ENCODE measurements around the gene NAV2. TPM values are rescaled to one million over a fixed set of nuclear protein-coding genes. Genes with fewer than 3 reads are reported as not detected.
"Not testable (repeated sequence)": the region's sequence is repeated elsewhere in the genome, so short reads cannot be mapped to it uniquely, and the experiment has no call there.

NAV2 gene
- total RNA-seq, 1 donor from 2014 or later, result 9.1 TPM

DNA sequence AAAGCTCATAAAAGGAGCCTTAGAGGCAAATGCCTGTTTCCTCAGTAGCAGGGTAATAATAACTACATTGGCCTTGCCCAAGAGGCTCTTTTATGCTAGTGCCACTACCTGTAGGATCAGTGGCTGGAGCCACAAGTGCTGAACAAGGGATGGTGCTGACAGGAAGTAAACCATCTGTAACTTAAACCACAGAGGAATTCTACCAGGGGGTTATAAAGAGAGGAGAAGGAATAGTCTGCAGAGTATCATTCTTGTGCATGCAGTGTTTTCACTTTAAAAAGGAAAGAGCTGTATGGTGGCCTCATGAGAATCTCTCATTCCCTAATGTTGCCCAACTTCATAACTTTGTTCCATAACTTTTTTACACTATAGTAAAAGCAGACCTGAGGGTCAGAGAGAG is 279.5 kb downstream of the NAV2 start:
- no peak for DNase-seq (ENCODE audit: low read depth)

DNA sequence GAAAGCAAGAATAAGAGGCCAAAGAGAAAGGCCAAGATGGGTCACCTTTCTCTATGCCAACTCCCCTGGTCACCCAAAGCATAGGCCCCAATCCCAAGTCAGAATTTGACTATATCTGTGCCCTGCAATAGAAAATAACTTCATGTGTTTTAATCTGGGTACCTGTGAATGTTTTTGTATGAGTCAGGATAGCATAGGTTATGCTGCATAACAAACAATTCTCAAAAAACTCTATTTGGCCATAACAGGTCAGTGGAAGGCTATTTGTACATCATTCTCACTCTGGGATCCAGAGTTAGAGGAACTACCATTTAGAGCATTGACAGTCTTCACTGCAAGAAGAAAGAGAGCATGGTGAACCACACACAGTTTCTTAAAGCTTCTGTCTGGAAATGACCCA is 280.4 kb downstream of the NAV2 start:
- DNase-seq (ENCODE audit: low read depth), result no peak

DNA sequence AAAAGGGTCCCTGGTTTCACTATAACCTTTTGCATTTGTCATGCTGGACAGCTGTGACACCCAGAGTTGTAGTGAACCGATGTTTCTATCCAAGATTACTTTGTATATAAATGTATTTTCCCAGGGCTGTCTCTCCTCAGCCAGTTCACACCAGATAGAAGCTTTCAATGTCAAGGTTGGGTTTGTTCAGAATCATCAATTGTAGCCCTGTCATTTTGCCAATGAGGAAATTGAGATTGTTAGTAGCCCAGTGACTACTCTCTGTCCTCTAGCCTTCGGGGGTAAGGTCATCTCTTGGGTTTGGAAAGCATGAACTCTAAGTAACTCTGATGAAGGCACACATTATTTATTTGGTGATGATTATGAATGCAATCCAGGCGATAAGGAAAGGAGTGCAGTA is 282.0 kb downstream of the NAV2 start:
- no peak for DNase-seq (ENCODE audit: low read depth)

DNA sequence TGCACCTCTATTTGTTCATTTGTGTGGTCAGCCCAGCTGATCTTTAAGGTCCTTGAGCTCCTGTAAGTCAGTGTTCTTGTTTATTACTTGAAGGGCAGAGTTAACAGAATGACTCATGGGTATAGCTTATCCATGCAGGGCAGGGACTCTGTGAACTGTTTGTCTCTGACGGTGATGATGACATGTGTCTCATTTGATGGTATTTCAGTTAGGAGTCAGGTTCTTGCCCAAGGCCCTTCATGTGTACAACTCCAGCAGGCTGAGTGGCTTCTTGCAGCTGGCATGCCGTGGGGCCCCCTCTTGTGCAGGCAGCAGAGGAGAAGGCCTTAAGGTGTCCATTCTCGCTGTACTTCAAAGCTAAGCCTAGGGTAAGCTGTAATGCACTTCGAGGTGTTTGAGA is 282.5 kb downstream of the NAV2 start:
- DNase-seq (ENCODE audit: low read depth), result peak; percentile 59

DNA sequence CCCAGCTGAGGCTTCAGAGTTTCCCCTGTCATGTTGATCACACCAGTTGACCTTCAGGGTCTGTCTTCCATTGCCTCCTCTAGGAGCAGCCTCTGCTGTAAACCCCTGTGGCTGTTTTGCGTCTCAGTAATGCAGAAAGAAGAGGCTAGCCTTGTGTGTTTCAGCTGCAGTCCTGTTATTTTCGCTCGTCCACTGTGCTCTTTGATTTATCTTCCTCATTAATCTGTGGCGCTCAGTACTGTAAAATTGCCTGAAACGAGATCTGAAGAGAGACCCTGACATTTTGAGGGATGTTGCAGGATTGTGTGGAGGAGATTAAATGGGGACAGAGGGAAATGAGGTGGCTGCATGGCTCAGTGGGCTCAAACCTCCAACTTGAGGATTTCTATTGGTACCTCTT is 283.9 kb downstream of the NAV2 start:
- DNase-seq (ENCODE audit: low read depth), result no peak

DNA sequence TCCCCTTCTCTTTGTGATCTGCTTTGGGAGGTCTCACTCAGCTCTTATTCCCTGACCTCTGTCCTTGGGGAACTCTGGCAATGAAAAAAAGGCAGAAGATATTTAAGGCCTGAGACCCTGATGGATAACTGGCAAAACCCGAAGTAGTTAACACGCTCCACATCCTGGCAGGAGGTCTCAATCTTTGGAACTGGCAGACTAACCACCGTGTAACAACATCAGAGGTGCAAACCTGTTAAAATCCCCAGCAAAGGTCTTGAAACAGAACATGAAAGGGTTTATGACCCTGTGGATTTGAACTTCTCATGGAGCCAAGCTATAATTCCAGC is 287.3 kb downstream of the NAV2 start:
- no peak for DNase-seq (ENCODE audit: low read depth)

DNA sequence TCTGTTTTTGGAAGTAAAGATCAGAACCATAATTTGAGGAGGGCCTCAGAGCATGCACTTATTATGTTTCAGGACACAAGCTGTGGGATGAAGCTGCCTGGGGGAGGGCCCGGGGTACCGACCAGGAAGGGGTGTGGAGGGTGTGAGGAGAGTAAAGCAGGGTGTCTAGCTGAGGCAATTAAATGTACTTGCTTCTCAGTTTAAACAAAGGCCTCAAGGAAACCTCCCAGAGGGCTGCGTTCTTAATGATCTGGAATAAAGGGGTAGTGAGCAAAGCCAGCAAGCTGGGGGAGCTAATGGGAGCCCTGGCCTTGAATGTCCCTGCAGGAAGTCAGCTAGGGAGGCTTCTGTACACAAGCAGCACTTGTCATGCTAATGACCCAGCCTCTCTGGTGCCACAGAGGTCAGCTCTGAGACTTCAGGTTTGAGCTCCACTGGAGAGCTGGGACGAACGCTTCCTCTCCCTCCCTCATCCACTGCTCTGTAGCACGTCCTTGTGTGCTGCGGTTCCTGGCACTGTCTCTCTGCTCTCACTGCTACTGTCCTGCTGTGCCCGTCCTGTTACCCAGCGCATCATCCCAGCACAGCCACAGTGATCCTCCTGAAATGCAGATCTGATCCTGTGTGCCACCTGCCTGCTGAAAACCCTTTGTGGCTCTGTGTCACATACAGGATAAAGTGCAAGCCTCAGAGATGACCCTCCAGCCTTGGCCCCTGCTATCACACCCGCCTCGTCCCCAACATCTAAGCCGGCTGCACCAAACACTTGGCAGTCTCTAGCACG is 287.9 kb downstream of the NAV2 start:
- no peak for DNase-seq (ENCODE audit: low read depth)

DNA sequence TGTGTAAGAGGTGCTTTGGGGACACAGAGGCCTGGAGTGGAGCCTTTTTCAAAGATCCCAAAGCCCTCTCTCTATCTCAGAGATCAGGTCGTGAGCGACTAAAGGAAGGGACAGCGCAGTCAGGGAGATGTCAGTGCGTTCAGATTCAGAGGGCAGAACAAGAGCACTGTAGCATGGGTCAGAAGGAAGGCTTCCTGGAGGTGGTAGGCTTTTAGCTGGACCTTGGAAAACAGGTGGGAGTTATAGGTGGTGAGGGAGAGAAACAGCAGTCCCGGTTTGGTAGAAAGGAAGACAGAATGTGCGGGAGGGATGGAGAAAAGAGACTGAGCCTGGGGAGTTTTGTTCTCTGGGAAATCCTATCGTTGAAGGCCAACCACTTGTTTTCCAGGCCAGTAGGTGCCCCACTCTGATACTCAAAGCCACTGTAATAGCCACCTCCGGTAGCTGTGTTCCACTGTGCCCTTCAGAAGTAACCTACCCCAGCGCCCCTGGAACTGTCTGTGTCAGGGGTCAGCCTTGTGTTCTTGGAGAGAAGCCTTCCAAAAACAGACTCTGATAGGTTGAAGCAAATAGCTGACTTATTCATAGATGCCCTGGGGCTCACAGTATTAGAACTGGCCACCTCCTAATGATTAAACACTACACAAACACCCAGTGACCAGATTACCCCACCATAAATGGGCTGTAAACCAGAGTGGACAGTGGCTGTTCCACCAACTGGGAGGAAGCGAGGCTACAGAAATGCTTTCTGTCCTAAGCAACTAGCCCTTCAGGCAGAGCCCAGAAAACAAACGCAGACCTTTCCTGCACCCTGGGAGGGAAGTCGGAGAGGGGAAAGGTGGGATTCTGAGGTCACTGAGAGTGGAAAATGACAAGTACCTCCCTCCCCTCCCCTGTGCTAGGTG is 289.9 kb downstream of the NAV2 start:
- no peak for DNase-seq (ENCODE audit: low read depth)

DNA sequence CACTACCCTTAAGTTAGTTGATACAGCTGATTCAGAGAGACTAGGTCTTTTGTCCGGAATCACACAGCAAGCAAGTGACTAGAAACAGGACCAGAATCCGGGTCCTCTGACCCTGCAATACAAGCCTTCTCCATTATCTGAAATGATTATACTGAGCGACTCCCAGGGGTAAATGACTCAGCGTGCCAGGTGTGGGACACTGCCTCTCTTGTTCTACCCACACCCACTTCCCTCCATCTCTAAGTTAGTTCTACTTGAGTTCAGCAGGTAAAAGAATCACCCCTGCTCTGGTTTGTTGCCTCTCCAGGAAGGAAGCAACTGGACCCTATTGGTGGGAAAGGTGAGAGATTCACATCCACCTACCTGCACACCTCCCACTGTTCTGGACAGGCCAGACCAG is 290.7 kb downstream of the NAV2 start:
- no peak for DNase-seq (ENCODE audit: low read depth)

DNA sequence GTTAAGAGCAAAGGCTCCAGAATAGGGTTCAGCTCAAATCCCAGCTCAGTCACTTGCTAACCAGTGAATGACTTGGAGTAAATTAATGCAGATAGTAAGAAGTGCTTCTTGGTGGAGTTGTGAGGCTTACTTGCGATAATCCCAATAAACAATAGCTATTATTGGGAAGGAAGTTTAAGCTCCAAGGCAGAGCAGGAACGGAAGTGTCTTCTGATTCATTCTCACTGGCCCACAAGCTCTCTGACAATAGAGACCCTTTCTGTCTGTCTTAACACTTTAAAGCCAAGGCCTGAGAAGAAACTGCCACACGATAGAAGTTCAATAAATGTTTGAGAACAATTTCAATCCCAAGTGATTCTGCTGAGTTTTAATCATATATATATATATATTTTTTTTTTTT is 292.2 kb downstream of the NAV2 start:
- no peak for DNase-seq (ENCODE audit: low read depth)

DNA sequence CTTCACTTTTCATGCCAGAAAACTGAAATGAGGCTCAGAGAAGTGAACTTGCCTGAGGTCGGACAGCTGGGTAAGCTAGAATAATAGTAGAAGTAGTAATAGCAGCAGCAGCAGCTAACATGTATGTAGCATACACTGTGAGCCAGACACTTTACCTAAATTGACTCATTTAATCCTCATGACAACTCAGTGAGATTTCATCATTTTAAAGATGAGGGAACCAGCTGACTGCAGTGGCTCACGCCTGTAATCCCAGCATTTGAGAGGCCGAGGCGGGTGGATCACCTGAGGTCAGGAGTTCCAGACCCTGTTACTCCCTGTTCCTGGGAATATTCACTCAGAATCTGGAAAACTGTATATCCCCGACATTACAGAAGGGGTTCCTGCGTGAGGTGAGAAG is 293.1 kb downstream of the NAV2 start:
- no peak for DNase-seq (ENCODE audit: low read depth)

DNA sequence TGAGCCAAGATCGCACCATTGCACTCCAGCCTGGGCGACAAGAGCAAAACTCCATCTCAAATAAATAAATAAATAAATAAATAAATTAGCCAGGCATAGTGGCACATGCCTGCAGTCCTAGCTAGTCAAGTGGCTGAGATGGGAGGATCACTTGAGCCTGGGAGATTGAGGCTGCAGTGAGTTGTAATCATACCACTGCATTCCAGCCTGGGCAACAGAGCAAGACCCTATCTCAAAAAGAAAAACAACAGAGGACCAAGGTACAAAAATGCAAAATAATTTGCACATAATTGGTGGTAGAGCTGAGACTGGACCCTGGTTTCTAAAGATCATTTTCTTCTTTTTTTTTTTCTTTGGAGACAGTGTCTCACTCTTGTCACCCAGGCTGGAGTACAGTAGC is 294.0 kb downstream of the NAV2 start:
- DNase-seq (ENCODE audit: low read depth), result not testable (repeated sequence)

DNA sequence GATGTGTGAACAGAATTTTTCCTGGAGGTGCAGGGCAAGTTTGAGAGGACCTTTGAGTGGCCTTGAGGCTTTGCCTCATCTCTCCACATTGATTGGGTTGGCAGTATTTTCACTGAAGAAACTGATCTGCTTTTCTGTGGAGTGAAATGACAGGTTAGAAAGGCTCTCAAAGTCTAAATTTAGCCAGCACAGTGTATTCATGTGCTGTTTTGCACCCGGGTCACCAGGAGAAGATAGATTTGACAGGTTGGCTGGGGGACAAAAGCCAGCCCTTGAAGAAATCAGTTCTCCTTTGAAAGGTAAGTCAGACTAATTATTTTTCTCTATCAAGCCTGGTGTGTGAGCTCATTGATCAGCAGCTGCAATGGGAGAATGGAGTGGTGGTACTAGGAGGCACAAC is 294.7 kb downstream of the NAV2 start:
- DNase-seq (ENCODE audit: low read depth), result no peak

DNA sequence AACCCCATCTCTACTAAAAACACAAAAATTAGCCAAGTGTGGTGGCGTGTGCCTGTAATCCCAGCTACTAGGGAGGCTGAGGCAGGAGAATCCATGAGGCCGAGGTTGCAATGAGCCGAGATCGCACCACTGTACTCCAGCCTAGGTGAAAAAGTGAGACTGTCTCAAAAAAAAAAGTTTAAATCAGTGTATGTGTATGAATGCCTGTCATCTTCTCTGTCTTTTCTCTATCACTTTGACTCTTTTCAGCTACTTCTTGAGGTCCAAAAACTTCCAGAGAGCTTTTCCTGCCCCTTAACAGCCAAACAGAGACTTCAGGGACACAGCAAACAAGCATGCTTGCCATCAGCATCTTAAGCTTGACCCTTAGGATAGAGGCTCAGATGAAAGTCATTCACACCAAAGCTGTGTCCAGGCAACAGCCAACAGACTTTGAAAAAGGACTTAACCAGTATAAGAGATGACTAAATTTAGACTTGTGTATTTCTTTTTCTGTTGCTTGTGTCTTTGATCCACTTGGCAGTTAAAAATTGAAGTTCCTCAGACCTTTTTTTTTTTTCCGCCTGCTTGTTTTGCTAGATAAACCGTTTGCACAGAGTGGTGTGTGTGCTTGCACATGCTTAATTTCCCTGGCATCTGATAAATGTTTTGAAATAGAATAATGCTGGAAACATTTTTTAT is 295.7 kb downstream of the NAV2 start:
- no peak for DNase-seq (ENCODE audit: low read depth)

DNA sequence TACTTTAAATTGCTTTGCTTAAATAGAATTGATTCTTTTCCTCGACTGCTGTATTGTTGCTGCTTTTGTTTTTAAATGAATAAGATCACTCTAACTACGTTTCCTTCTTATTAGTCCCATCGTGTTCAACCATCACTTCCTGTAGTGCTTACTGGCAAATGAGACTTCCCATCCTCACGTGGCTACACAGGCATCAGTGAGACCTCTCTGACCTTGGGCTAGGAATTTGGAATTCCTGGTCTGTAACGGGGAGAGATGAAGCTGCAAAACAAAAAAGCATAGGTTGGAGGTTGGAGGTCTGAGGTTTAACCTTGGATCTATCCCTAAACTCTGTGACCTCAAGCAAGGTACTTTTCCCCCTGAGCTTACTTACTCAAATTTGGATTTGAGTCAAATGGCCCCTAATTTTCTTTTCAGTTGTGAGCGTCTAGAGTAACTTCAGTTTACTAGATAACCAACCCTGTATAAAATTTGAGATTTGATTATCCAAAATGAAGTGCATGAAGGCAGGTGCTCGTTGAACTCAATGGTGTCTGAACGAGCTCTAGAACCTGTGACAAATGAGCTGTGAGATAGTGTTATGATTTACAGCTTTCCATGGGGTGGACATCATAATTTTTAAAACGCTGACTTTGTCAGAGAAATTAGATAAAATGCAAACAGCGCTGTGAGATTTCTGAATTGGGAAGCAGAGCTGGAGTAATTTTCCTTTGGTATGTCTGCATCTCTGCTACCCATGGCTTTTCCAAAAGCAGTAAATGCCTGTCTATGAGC is 296.4 kb downstream of the NAV2 start:
- no peak for DNase-seq (ENCODE audit: low read depth)

DNA sequence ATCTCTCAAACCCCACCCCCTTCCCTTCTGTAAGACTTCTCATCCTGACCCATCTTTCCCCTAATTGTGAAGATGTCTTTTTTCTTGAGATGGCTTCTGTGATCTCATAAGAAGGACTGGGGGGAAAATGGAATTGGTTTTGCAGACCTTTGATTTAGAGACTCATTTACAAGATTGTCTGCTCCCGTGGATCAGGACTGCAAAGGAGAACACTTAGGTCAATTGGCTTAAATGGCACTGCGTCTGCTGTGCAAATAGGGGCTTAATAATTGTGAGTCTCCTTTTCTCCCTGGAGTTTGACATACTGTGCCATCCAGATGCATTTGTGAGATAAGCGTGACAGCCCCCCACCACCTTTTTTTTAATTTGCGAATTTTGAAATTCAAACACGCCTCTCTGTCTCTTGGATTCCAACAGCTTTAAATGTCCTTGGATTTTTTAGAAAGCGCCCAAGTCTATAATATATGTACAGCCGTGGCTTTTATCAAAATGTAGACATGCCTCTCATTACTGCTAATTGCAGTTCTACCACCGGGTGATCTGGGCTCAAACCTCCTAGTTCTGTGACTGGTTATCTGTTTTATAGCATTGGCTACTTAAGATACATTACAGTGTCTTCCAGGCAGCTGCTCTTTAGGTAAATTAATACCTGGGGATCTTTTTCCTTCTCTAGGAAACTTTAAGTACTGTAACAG is 297.7 kb downstream of the NAV2 start:
- no peak for DNase-seq (ENCODE audit: low read depth)

DNA sequence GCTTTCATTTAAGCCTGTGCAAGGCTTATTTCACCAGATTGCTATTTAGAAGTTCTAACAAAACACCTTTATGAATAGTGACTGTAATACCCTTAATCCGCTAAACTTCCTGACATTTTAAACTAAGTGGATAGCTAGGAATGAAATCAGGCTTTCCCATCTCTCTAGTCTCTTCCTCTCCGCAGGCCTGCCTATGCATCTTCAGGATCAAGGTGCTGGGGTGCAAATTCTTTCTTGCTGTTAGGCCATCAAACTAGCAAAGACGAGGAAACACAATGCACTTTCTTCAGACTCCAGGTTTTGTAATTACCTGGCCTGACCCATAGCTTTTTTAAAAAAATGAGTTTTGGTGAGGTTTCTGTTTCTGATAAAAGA is 298.2 kb downstream of the NAV2 start:
- no peak for DNase-seq (ENCODE audit: low read depth)

DNA sequence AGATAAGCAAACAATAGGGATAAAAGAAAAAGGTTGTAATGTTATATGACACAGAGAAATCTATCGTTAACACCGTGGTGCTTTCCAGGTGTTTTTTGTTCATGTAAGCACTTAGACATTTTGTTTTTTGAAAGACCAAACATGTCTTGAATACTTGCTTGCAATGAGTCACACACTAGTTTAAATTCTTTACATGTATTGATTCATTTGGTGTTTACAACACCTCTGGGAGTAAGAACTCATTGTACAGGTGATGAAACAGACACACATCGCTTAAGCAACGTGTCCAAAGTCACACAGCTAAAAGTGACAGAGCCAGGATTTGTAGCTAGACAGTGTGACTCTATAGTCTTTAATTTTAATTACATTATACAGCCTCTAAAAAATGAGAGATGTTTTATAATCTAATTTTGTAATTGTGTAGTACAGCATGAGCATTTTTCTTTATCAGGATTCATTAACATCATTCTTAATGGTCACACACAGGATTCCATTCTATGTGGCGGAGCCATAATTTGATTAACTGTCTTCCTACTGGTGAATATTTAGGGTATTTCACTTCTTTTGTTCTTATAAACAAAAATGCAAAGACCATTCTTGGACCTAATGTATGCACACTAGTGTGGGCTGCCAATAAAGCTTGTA is 298.8 kb downstream of the NAV2 start:
- no peak for DNase-seq (ENCODE audit: low read depth)

DNA sequence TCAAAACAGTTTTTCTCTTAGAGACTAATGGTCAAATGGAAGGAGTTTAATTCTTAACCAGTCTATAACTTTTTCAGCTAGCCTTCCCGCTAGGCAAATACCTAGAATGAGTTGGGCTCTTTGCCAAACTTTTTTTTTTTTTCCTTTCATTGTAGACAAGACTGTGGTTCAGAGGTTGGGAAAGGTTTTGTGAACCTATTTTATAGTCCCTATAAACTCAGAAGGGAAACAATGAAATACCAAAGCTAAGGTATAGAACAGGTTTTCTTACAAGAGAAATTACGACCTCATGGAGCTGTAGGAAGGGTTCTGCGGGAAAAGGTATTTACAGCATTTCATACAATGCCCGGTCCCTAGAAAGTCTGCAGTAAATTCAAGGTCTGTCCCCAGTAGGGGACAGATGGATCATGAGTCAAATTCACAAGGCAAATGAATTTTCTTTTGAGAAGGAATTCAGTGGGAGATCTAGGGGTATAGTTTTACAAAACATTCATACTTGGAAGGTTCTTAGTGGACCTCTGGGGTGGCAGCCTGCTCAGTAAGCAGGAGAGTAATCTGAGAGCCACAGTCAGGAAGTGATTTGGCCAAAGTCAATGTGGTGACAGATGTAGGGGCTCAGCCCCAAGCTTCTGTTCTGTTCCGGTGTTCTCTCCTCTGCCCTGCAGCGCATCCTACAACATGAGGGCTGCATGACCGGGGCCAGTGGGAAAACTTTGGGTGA is 300.9 kb downstream of the NAV2 start:
- peak; percentile 37 for DNase-seq (ENCODE audit: low read depth)

DNA sequence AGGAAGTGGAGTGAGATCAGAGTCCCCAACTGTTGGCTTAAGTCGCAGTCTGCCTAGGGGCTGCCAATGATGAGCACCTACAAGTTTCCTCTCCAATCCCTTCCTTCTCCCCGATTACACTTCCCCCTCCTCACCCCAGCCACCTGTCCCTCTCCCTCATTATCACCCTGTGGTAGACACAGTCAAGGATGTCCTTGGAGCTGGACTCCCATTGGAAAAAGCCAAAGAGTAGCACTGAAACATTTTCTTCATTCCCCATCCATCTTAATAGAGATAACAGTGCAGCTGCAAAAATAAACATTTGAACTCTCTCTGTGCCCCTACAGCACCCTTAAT is 301.4 kb downstream of the NAV2 start:
- DNase-seq (ENCODE audit: low read depth), result no peak

All from myocyte (in vitro differentiated cells).